ENCODE data around the gene MYLK. TPM values are rescaled to one million over a fixed set of nuclear protein-coding genes. Genes with fewer than 3 reads are reported as not detected.

The MYLK gene
- total RNA-seq, 4 donors from 2014 or later, result 10.7 to 320 (median 42.0) TPM

- H3K36me3 ChIP-seq, result peaks cover 0 to 12% (median 0%) of the 10 kb centered on the region in 3 donors
These were observed 204.3 kb downstream of the MYLK start for GRCh38 chr3:123679712-123680386.

GRCh38 chr3:123678108-123678511, 206.0 kb downstream of the MYLK start:
- Histone ChIP-seq H3K27ac (peak overlapping the region in 3 of 4 donors; percentile 53 to 83 (median 66)), H3K4me3 (no peak overlapping the region), H3K9me3 (no peaks in the 10 kb centered on the region), H3K36me3 (peaks cover 0 to 12% (median 0%) of the 10 kb centered on the region in 3 donors), H3K27me3 (no peaks in the 10 kb centered on the region), H3K4me1 (peaks cover 0 to 63% (median 3%) of the 10 kb centered on the region in 3 donors)
- DNase-seq, result no peak
- 62 to 73% methylated on average over 8 of the region's 8 CpGs for WGBS, 2 donors
- intact Hi-C loops (cut with DNase I), result no loop called here
- TF ChIP-seq CTCF (IDR thresholded peaks at IDR 0.05) (no peak), POLR2A (IDR thresholded peaks at IDR 0.05) (no peak)

More at GRCh38 chr3:123679712-123680386, 204.3 kb downstream of the MYLK start:
- H3K4me3 ChIP-seq, result no peak overlapping the region
- no peaks in the 10 kb centered on the region for H3K9me3 ChIP-seq
- peaks cover 0 to 65% (median 8%) of the 10 kb centered on the region in 3 donors for H3K4me1 ChIP-seq
- intact Hi-C loops (cut with DNase I), result no loop called here
- TF ChIP-seq CTCF (IDR thresholded peaks at IDR 0.05), result no peak
- no peak for TF ChIP-seq POLR2A (IDR thresholded peaks at IDR 0.05)
- WGBS, 2 donors, result 59 to 60% methylated on average over 2 to 4 of the region's 8 CpGs
- no peaks in the 10 kb centered on the region for H3K27me3 ChIP-seq
- H3K27ac ChIP-seq, result peak overlapping the region in 3 of 4 donors; percentile 59 to 83 (median 66)
- no peak for DNase-seq

- Histone ChIP-seq H3K27me3 (no peaks in the 10 kb centered on the region), H3K27ac (peak overlapping the region in 3 of 4 donors; percentile 57 to 77 (median 66)), H3K4me3 (no peak overlapping the region), H3K4me1 (peaks cover 0 to 33% (median 6%) of the 10 kb centered on the region in 3 donors), H3K9me3 (no peaks in the 10 kb centered on the region), H3K36me3 (no peaks in the 10 kb centered on the region)
- DNase-seq, result no peak
- WGBS, 2 donors, result 73 to 74% methylated on average over 3 of the region's 3 CpGs
- no peak for TF ChIP-seq CTCF (IDR thresholded peaks at IDR 0.05)
- TF ChIP-seq POLR2A (IDR thresholded peaks at IDR 0.05), result no peak
- intact Hi-C loops (cut with DNase I), result no loop called here
These were observed 211.5 kb downstream of the MYLK start for GRCh38 chr3:123672429-123673146.

- WGBS, 2 donors, result 80 to 81% methylated on average over 3 of the region's 3 CpGs
- peaks cover 0 to 14% (median 0%) of the 10 kb centered on the region in 3 donors for H3K36me3 ChIP-seq
- H3K27ac ChIP-seq, result peak overlapping the region in 3 of 4 donors; percentile 41 to 77 (median 66)
- no peak overlapping the region for H3K4me3 ChIP-seq
- TF ChIP-seq POLR2A (IDR thresholded peaks at IDR 0.05), result no peak
- TF ChIP-seq CTCF (IDR thresholded peaks at IDR 0.05), result no peak
- peaks cover 0 to 39% (median 8%) of the 10 kb centered on the region in 3 donors for H3K4me1 ChIP-seq
- DNase-seq, result no peak
- intact Hi-C loops (cut with DNase I), result no loop called here
- no peaks in the 10 kb centered on the region for H3K27me3 ChIP-seq
- no peaks in the 10 kb centered on the region for H3K9me3 ChIP-seq
These were observed 213.4 kb downstream of the MYLK start for GRCh38 chr3:123670743-123671142.

- H3K27ac ChIP-seq, result peak overlapping the region in 3 of 4 donors; percentile 11 to 77 (median 59)
- no peaks in the 10 kb centered on the region for H3K9me3 ChIP-seq
- 42 to 83% methylated on average over 2 to 8 of the region's 8 CpGs for WGBS, 2 donors
- H3K4me1 ChIP-seq, result peaks cover 0 to 31% (median 8%) of the 10 kb centered on the region in 3 donors
- intact Hi-C loops (cut with DNase I), result no loop called here
- H3K27me3 ChIP-seq, result no peaks in the 10 kb centered on the region
- DNase-seq, result no peak
- no peak for TF ChIP-seq CTCF (IDR thresholded peaks at IDR 0.05)
- no peak for TF ChIP-seq POLR2A (IDR thresholded peaks at IDR 0.05)
- H3K36me3 ChIP-seq, result peaks cover 0 to 18% (median 0%) of the 10 kb centered on the region in 3 donors
- H3K4me3 ChIP-seq, result no peak overlapping the region
These were observed 215.2 kb downstream of the MYLK start for GRCh38 chr3:123668906-123669305.
